HepG2 (cell line): Measurements from ENCODE around the gene NDUFB7. TPM values are rescaled to one million over a fixed set of nuclear protein-coding genes. Genes with fewer than 3 reads are reported as not detected.

Experiments
- ARHGAP35 ChIP-seq: sonication (generic); formaldehyde crosslinking; IDR thresholded peaks from 2 replicates; pipeline ENCODE4 v1.9.0; 2022; ENCODE audit warnings: mild to moderate bottlenecking, inconsistent platforms, moderate library complexity, missing genetic modification reagents, borderline replicate concordance
- ASH2L ChIP-seq: fragments of 300-600, 200-600 bp; sonication (generic); IDR thresholded peaks from 2 replicates; pipeline ENCODE4 v1.7.0; 2017; ENCODE audit warnings: low read depth, mild to moderate bottlenecking, moderate library complexity, mixed read lengths, low read length; ENCODE audit not compliant: insufficient read length
- GTF2F1 ChIP-seq: fragments of 150-350 bp; IDR thresholded peaks from 2 replicates; pipeline ENCODE4 v1.6.1; 2014; ENCODE audit warnings: low read length
- GZF1 ChIP-seq: sonication (generic); formaldehyde crosslinking; IDR thresholded peaks from 2 replicates; pipeline ENCODE4 v1.5.1; 2020; ENCODE audit warnings: mild to moderate bottlenecking, missing genetic modification reagents
- ISX ChIP-seq: sonication (generic); formaldehyde crosslinking; conservative IDR thresholded peaks from 2 replicates; pipeline ENCODE4 v1.5.0; 2020; ENCODE audit warnings: missing genetic modification reagents
- MED13 ChIP-seq: sonication (generic); formaldehyde crosslinking; IDR thresholded peaks from 2 replicates; pipeline ENCODE4 v1.5.0; 2020; ENCODE audit warnings: missing genetic modification reagents
- NCOA2 ChIP-seq: sonication (generic); formaldehyde crosslinking; IDR thresholded peaks from 2 replicates; pipeline ENCODE4 v1.8.0; 2022; ENCODE audit warnings: inconsistent platforms
- NFE2 ChIP-seq: sonication (generic); formaldehyde crosslinking; IDR thresholded peaks from 2 replicates; pipeline ENCODE4 v1.4.0; 2020; ENCODE audit warnings: missing genetic modification reagents
- NFE2L2 ChIP-seq: fragments of 150-350 bp; IDR thresholded peaks from 2 replicates; pipeline ENCODE4 v1.6.1; 2014; ENCODE audit warnings: low read length
- RAD21 ChIP-seq: fragments of 450-650 bp; formaldehyde crosslinking; IDR thresholded peaks from 2 replicates; pipeline ENCODE4 v1.5.0; 2020; ENCODE audit warnings: mild to moderate bottlenecking
- TP53 ChIP-seq: sonication (generic); formaldehyde crosslinking; conservative IDR thresholded peaks from 2 replicates; pipeline ENCODE4 v1.4.0; 2020; ENCODE audit warnings: missing genetic modification reagents
- ZFP41 ChIP-seq: sonication (generic); formaldehyde crosslinking; IDR thresholded peaks from 2 replicates; pipeline ENCODE4 v1.4.0; 2020; ENCODE audit warnings: mild to moderate bottlenecking, missing genetic modification reagents, borderline replicate concordance
- ZNF17 ChIP-seq: sonication (generic); formaldehyde crosslinking; IDR thresholded peaks from 2 replicates; pipeline ENCODE4 v1.5.0; 2020; ENCODE audit warnings: mild to moderate bottlenecking, missing genetic modification reagents
- ZNF274 ChIP-seq: sonication (generic); formaldehyde crosslinking; IDR thresholded peaks from 2 replicates; pipeline ENCODE4 v1.5.1; 2020; ENCODE audit warnings: mild to moderate bottlenecking, missing genetic modification reagents
- ZNF333 ChIP-seq: sonication (generic); formaldehyde crosslinking; IDR thresholded peaks from 2 replicates; pipeline ENCODE4 v1.4.0; 2020; ENCODE audit warnings: mild to moderate bottlenecking, missing genetic modification reagents, borderline replicate concordance
- ZNF33A ChIP-seq: sonication (generic); formaldehyde crosslinking; IDR thresholded peaks from 2 replicates; pipeline ENCODE4 v1.5.1; 2020; ENCODE audit warnings: missing genetic modification reagents, mild to moderate bottlenecking, moderate library complexity, borderline replicate concordance
- ZNF749 ChIP-seq: sonication (generic); formaldehyde crosslinking; IDR thresholded peaks from 2 replicates; pipeline ENCODE4 v1.8.0; 2022; ENCODE audit warnings: mild to moderate bottlenecking, missing genetic modification reagents, moderate library complexity, borderline replicate concordance
- ZNF790 ChIP-seq: sonication (generic); formaldehyde crosslinking; IDR thresholded peaks from 2 replicates; pipeline ENCODE4 v1.8.0; 2022; ENCODE audit warnings: missing genetic modification reagents, mild to moderate bottlenecking, borderline replicate concordance
- ZNF850 ChIP-seq: sonication (generic); formaldehyde crosslinking; conservative IDR thresholded peaks from 2 replicates; pipeline ENCODE4 v1.9.0; 2021; ENCODE audit warnings: mild to moderate bottlenecking, missing genetic modification reagents
- polyA plus RNA-seq, 8 experiments: library from polyadenylated mRNA; depleted of rRNA in 3 of 8; stranded (reverse) in 7 of 8; unstranded in 1 of 8; fragments of >200 nt; fragmentation: Illumina TruSeq in 4 of 8; extraction: Trizol in 4 of 8; gene quantifications; 2 replicates each; pipeline versions ENCODE4 v1.2.1 to v1.2.3, GENCODE V29; 2011 to 2016; ENCODE audit warnings: low read depth in 4 of 8, missing spikeins in 1 of 8, mixed read lengths in 1 of 8; ENCODE audit not compliant: insufficient read depth in 1 of 8
- total RNA-seq, 5 experiments: library from RNA; depleted of rRNA; stranded (reverse); fragments of >200 nt; fragmentation: Illumina TruSeq; extraction: Trizol; gene quantifications; 2 replicates each; pipeline ENCODE4 v1.2.3, GENCODE V29; 2016; ENCODE audit warnings: low read depth in 1 of 5
- TF ChIP-seq, protein P1 (sequence below): sonication (generic); formaldehyde crosslinking; IDR thresholded peaks from 2 replicates; pipeline ENCODE4 v1.8.1; 2022; ENCODE audit warnings: low read depth, mild to moderate bottlenecking, missing genetic modification reagents
- TF ChIP-seq, protein P2 (sequence below): IDR thresholded peaks from 2 replicates; pipeline ENCODE4 v1.6.1; 2016
- TF ChIP-seq, protein P3 (sequence below): sonication (generic); formaldehyde crosslinking; IDR thresholded peaks from 2 replicates; pipeline ENCODE4 v1.4.0; 2020; ENCODE audit warnings: missing genetic modification reagents
- TF ChIP-seq, protein P4 (sequence below): sonication (generic); formaldehyde crosslinking; IDR thresholded peaks from 2 replicates; pipeline ENCODE4 v1.5.0; 2020; ENCODE audit warnings: mild to moderate bottlenecking, missing genetic modification reagents, borderline replicate concordance

NDUFB7 gene
- total and polyA plus RNA-seq, 2 of the 13 experiments (the other 11 are each of a cell fraction or from before 2014, with no cell fraction given) = 156 to 198 TPM

DNA sequence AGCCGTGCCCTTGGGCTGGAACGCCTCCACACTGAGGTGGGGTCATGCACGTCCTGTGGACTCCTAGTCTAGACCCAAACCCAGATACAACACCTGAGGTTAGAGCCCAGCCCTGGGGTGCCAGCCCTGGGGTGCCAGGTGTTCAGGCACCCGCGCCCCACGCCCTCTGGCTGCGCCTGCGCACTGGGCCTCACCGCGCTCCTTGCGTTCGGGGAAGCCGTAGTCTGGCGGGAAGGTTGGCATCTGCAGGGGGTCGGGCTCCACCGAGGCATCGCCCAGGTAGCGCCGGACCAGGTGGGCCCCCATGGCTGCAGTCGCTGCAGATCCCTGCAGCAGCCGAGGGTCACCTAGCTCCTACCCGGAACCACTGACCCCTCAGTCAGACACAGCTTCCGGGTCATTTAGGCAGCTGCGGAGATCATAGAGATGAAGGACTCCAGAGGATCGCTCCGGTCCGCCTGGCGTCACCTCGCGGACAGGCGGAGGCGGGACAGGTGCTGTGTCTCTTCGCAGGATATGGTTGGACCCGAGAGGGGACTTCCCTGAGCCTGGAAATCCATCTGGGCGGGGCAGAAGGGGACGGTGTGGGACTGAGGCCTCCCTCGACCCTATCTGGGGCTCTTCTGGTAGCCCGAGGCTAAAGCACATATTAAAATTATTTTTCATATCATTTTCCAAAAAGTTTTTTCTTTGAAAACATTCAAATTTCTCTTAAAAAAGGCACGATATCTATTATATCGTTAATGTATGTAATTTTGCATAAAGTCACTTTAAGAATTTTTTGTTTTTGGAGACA lies at the start of gene NDUFB7 (continued):
- TF ChIP-seq ZNF17 (no peak), GZF1 (CRISPR knock-in tag) (no peak), ZNF333 (CRISPR knock-in tag) (peak; percentile 48; the same call in 1 of the 2 replicates), NFE2L2 (no peak), ZNF274 (CRISPR knock-in tag) (peak; percentile 95), ASH2L (peak; percentile 87), ISX (CRISPR knock-in tag) (no peak), ZNF790 (CRISPR knock-in tag) (no peak), NFE2 (CRISPR knock-in tag) (no peak), MED13 (CRISPR knock-in tag) (no peak; the same call in 1 of the 2 replicates), NCOA2 (CRISPR knock-in tag) (peak; percentile 66), ZNF850 (CRISPR knock-in tag) (no peak), TP53 (CRISPR knock-in tag) (peak; percentile 73), ZNF749 (CRISPR knock-in tag) (peak; percentile 76; the same call in 1 of the 2 replicates), GTF2F1 (no peak), ARHGAP35 (0 out of 2 replicates have a peak, but pooled peaks have one; percentile 57), ZFP41 (CRISPR knock-in tag) (0 out of 2 replicates have a peak, but pooled peaks have one; percentile 48), RAD21 (peak; percentile 33; the same call in 1 of the 2 replicates), ZNF33A (CRISPR knock-in tag) (no peak)
- TF ChIP-seq, protein P1, sequence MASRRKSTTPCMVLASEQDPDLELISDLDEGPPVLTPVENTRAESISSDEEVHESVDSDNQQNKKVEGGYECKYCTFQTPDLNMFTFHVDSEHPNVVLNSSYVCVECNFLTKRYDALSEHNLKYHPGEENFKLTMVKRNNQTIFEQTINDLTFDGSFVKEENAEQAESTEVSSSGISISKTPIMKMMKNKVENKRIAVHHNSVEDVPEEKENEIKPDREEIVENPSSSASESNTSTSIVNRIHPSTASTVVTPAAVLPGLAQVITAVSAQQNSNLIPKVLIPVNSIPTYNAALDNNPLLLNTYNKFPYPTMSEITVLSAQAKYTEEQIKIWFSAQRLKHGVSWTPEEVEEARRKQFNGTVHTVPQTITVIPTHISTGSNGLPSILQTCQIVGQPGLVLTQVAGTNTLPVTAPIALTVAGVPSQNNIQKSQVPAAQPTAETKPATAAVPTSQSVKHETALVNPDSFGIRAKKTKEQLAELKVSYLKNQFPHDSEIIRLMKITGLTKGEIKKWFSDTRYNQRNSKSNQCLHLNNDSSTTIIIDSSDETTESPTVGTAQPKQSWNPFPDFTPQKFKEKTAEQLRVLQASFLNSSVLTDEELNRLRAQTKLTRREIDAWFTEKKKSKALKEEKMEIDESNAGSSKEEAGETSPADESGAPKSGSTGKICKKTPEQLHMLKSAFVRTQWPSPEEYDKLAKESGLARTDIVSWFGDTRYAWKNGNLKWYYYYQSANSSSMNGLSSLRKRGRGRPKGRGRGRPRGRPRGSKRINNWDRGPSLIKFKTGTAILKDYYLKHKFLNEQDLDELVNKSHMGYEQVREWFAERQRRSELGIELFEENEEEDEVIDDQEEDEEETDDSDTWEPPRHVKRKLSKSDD (CRISPR knock-in tag) = 0 out of 2 replicates have a peak, but pooled peaks have one; percentile 76
- TF ChIP-seq, protein P2, sequence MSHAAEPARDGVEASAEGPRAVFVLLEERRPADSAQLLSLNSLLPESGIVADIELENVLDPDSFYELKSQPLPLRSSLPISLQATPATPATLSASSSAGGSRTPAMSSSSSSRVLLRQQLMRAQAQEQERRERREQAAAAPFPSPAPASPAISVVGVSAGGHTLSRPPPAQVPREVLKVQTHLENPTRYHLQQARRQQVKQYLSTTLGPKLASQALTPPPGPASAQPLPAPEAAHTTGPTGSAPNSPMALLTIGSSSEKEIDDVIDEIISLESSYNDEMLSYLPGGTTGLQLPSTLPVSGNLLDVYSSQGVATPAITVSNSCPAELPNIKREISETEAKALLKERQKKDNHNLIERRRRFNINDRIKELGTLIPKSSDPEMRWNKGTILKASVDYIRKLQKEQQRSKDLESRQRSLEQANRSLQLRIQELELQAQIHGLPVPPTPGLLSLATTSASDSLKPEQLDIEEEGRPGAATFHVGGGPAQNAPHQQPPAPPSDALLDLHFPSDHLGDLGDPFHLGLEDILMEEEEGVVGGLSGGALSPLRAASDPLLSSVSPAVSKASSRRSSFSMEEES (CRISPR knock-in tag) = no peak
- TF ChIP-seq, protein P3, sequence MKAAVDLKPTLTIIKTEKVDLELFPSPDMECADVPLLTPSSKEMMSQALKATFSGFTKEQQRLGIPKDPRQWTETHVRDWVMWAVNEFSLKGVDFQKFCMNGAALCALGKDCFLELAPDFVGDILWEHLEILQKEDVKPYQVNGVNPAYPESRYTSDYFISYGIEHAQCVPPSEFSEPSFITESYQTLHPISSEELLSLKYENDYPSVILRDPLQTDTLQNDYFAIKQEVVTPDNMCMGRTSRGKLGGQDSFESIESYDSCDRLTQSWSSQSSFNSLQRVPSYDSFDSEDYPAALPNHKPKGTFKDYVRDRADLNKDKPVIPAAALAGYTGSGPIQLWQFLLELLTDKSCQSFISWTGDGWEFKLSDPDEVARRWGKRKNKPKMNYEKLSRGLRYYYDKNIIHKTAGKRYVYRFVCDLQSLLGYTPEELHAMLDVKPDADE (CRISPR knock-in tag) = no peak
- TF ChIP-seq, protein P4, sequence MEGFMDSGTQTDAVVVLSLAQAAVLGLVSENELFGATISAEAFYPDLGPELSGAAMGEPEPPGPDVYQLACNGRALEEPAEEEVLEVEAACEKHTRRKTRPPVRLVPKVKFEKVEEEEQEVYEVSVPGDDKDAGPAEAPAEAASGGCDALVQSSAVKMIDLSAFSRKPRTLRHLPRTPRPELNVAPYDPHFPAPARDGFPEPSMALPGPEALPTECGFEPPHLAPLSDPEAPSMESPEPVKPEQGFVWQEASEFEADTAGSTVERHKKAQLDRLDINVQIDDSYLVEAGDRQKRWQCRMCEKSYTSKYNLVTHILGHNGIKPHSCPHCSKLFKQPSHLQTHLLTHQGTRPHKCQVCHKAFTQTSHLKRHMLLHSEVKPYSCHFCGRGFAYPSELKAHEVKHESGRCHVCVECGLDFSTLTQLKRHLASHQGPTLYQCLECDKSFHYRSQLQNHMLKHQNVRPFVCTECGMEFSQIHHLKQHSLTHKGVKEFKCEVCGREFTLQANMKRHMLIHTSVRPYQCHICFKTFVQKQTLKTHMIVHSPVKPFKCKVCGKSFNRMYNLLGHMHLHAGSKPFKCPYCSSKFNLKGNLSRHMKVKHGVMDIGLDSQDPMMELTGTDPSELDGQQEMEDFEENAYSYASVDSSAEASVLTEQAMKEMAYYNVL (CRISPR knock-in tag) = no peak
